ENCODE measurements around the gene CCDC183.
A peak's percentile ranks its signal among the peaks of the same experiment; 100 is the strongest.

CCDC183 gene

GRCh38 chr9:136821826-136822544 is 25.8 kb downstream of the CCDC183 start:
- no peaks in the 10 kb centered on the region for H3K9me3 Mint-ChIP-seq
- no peak overlapping the region for H3K4me3 Mint-ChIP-seq
- no peak overlapping the region for H3K27ac Mint-ChIP-seq
- peaks cover 3 to 10% of the 10 kb centered on the region in 2 donors for H3K4me1 Mint-ChIP-seq (ENCODE audit: low read depth in 2 of 2)
- DNase-seq (no peak), ATAC-seq (replicated peaks) (no peak)
- peaks cover 31% of the 10 kb centered on the region for H3K36me3 Mint-ChIP-seq (ENCODE audit: insufficient read depth)
- H3K27me3 Mint-ChIP-seq = no peaks in the 10 kb centered on the region

DNA sequence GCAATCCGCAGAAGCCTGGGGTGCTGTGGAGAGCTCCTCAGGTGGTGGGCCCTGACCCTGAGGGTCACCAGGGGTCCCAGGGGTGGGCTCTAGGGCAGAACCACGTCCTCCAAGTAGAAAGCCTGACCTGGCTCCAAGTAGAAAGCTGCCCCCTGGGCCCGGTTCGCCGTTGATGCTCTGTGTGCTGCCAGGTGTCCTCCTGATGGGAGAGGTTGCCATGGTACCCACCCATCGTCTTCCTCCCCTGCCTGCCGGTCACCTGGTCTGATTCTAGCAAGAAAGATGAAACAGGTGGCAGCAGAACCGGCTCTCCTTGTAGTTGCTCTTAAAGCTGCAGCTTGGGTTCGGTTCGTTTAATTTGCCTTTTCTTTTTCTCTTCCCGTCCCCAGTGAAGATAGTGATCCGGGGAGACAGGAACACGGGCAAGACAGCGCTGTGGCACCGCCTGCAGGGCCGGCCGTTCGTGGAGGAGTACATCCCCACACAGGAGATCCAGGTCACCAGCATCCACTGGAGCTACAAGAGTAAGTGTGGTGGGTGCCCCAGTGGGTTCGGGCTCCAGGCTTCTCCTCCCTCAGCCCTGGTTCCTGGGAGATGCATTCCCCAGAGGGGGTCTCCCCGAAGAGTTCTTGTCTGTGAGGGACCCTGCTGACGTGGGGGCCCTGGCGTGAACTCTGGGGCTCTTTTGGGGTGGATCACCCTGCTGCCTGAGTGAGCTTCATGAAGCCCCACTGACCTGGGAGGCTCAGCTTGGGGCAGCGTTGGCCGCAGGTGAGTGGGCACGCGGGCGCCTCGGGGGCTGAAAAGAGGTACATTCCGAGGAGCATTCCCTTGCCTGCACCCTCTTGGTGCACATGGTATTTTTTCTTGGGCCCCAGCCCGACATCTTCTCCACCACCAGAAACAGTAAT is 27.3 kb downstream of the CCDC183 start:
- DNase-seq = no peak

DNA sequence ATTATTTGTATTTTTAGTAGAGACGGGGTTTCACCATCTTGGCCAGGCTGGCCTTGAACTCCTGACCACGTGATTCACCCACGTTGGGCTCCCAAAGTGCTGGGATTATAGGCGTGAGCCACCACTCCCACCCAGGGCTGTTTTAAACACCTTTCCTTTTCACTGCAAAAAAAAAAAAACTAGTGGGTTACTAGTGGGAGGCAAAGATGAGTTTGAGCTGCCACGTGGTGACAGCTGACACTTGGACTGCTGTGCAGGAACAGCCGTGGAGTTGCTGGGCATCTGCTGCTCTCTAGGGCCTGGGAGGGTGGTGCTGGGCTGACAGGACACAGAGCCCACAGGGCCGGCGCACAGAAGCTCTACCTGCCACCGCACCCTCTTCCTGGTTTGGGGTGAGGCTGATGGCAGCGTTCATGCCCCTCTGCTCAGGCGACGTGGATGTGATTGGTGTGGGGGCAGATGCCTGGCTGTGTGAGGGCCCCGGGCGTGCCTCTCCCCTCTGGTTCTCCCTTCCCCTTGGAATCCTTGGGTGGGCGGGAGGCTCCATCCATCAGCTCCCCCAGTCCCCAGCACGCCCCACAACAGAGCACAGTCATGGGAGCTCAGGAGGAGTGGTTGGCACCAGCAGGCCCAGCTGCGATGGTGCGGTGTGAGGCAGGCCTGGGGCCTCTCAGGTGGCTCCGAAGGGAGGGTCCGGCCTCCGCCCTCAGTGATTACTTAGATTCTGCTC is 28.5 kb downstream of the CCDC183 start:
- H3K27me3 Mint-ChIP-seq = no peaks in the 10 kb centered on the region
- DNase-seq (no peak), ATAC-seq (replicated peaks) (no peak)
- H3K4me3 Mint-ChIP-seq = no peak overlapping the region
- H3K9me3 Mint-ChIP-seq = no peaks in the 10 kb centered on the region
- no peak overlapping the region for H3K27ac Mint-ChIP-seq
- H3K4me1 Mint-ChIP-seq (ENCODE audit: low read depth in 2 of 2) = peaks cover 3 to 5% of the 10 kb centered on the region in 2 donors
- peaks cover 28% of the 10 kb centered on the region for H3K36me3 Mint-ChIP-seq (ENCODE audit: insufficient read depth)

More for the DNA sequence above, 27.3 kb downstream of the CCDC183 start:
- Mint-ChIP-seq H3K36me3 (ENCODE audit: insufficient read depth) (peaks cover 27% of the 10 kb centered on the region), H3K27me3 (no peaks in the 10 kb centered on the region), H3K4me1 (ENCODE audit: low read depth in 2 of 2) (peaks cover 3 to 8% of the 10 kb centered on the region in 2 donors), H3K9me3 (no peaks in the 10 kb centered on the region), H3K27ac (no peak overlapping the region), H3K4me3 (no peak overlapping the region)
- no peak for ATAC-seq (replicated peaks)

- Mint-ChIP-seq H3K9me3 (no peaks in the 10 kb centered on the region), H3K36me3 (ENCODE audit: insufficient read depth) (peaks cover 35% of the 10 kb centered on the region), H3K27me3 (no peaks in the 10 kb centered on the region), H3K4me1 (ENCODE audit: low read depth in 2 of 2) (peaks cover 3 to 5% of the 10 kb centered on the region in 2 donors), H3K4me3 (no peak overlapping the region), H3K27ac (no peak overlapping the region)
- DNase-seq (no peak), ATAC-seq (replicated peaks) (no peak)
Observed at GRCh38 chr9:136825295-136826187, 29.4 kb downstream of the CCDC183 start.

DNA sequence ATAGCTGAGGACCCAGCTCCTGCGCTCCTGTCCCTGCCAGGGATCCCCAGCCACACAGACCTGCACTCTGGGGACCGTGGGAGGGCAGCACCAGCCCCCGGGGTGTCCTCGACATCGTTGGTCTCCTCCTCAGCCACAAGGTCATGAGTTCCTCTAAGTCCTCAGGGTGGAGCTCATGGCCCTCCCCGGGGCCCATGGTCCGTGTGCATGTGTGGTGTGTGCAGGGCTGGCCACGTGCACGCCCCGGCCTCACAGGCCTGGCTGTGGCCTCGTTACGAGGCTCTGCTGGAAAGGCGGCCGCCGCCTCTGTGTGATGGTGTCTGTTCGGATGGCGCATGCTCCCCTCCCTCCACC is 30.0 kb downstream of the CCDC183 start:
- Mint-ChIP-seq H3K27me3 (no peaks in the 10 kb centered on the region), H3K36me3 (ENCODE audit: insufficient read depth) (peaks cover 37% of the 10 kb centered on the region), H3K4me1 (ENCODE audit: low read depth in 2 of 2) (peaks cover under 1% of the 10 kb centered on the region in 2 donors), H3K27ac (no peak overlapping the region), H3K9me3 (no peaks in the 10 kb centered on the region), H3K4me3 (no peak overlapping the region)
- no peak for DNase-seq
- no peak for ATAC-seq (replicated peaks)

DNA sequence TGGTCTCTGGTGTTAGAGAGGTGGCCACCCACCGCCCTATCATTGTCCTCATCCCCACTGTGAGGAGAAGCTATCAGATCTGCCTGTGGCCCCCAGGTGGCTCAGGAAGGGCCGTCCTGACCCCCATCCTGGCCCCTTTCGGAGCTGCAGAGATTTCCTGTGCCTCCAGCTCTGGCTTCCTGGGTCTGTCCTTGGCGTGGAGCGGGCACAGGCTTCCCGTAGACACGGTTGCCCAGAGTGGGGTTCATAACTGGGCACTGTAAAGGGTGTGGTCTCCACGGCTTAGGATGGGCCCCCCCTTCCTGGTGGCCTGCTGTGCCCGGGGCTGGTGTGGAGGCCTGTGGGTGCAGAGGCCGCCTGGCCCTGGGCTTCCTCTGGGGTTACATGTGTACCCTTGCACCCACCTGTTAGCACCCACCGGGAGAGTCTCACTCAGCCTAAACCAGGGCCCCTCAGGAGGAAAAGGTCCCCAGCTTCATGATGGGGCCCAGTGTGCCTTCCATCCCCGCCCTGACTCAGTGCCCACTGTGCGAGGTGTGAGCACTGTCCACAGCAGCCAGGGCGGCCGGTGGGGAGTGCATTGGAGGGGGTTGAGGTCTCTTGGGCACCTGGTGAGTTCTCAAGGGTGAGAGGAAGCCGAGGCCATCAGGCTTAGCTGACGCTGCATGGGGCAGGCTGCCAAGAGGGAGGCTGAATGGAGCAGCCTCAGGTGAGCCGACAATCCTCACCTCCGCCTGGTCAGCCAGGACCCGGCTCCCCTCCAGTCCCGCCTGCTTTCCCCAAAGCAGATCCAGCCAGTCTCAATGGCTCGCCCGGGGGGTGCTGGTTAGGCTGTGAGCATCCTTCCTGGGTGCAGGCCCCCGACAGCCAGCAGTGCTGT is 30.8 kb downstream of the CCDC183 start:
- no peaks in the 10 kb centered on the region for H3K9me3 Mint-ChIP-seq
- DNase-seq = no peak

DNA sequence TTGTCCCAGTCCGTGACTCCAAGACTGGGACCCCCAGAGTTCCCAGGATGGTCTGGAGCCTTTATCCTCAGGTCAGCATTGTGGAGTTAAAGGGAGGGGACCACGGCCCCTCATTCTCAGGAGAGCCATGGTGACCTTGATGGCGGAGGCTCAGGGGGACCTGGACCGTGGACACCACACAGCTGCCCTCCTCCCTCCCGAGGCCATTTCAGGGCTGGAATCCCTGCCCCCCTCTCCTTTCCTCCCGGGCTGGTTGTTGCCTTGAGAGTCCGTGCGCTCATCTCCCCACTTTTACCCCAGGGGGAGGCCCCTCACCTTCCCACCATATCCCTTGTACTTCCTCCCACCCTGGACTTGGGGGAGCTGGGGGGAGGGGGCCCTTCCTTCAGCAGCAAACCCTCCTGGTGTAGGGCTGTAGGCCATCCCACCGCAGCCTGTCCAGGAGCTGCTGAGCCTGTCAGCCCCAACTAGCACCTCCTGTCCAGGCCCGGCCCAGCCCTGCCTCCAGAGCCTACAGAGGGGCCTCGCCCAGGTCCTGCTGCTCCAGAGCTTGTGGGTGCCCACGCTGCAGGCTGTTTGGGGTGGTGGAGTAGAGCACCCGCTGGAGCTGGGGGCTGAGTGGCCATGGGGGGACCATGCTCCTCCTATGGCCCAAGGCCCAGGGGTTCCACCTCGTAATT is 31.8 kb downstream of the CCDC183 start:
- ATAC-seq (replicated peaks) (no peak), DNase-seq (no peak)
- no peaks in the 10 kb centered on the region for H3K27me3 Mint-ChIP-seq
- peak overlapping the region in 1 of 2 donors; percentile 71 for H3K27ac Mint-ChIP-seq
- no peaks in the 10 kb centered on the region for H3K9me3 Mint-ChIP-seq
- no peak overlapping the region for H3K4me3 Mint-ChIP-seq
- H3K4me1 Mint-ChIP-seq (ENCODE audit: low read depth in 2 of 2) = no peaks in the 10 kb centered on the region
- H3K36me3 Mint-ChIP-seq (ENCODE audit: insufficient read depth) = peaks cover 37% of the 10 kb centered on the region

More for the DNA sequence above, 30.8 kb downstream of the CCDC183 start:
- no peaks in the 10 kb centered on the region for H3K27me3 Mint-ChIP-seq
- no peak for ATAC-seq (replicated peaks)
- no peaks in the 10 kb centered on the region for H3K4me1 Mint-ChIP-seq (ENCODE audit: low read depth in 2 of 2)
- H3K4me3 Mint-ChIP-seq = no peak overlapping the region
- peaks cover 40% of the 10 kb centered on the region for H3K36me3 Mint-ChIP-seq (ENCODE audit: insufficient read depth)
- H3K27ac Mint-ChIP-seq = no peak overlapping the region

GRCh38 chr9:136828474-136829140 is 32.5 kb downstream of the CCDC183 start:
- H3K4me1 Mint-ChIP-seq (ENCODE audit: low read depth in 2 of 2) = no peaks in the 10 kb centered on the region
- peaks cover 32% of the 10 kb centered on the region for H3K36me3 Mint-ChIP-seq (ENCODE audit: insufficient read depth)
- no peaks in the 10 kb centered on the region for H3K9me3 Mint-ChIP-seq
- no peak for DNase-seq
- no peak overlapping the region for H3K4me3 Mint-ChIP-seq
- H3K27me3 Mint-ChIP-seq = no peaks in the 10 kb centered on the region
- no peak for ATAC-seq (replicated peaks)
- H3K27ac Mint-ChIP-seq = peak overlapping the region in 1 of 2 donors; percentile 71

DNA sequence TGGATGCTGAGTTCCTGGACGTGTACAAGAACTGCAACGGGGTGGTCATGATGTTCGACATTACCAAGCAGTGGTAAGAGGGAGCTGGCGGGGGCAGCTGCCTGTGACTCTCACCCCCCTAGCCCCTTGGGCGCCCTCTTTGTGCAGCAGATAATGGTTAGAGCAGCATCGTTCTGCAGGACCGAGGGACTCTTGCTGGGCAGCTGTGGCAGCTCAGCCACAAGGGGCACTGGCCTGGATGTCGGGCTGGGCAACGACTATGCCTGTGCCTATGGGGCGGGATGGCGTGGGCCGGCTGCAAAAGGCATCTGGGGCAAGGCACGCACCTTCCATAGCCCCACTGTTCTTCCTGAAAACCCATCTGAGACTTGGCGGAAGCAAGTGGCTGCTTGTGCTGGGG is 33.3 kb downstream of the CCDC183 start:
- no peaks in the 10 kb centered on the region for H3K27me3 Mint-ChIP-seq
- DNase-seq (no peak), ATAC-seq (replicated peaks) (no peak)
- no peak overlapping the region for H3K27ac Mint-ChIP-seq
- H3K4me3 Mint-ChIP-seq = no peak overlapping the region
- no peaks in the 10 kb centered on the region for H3K9me3 Mint-ChIP-seq
- no peaks in the 10 kb centered on the region for H3K4me1 Mint-ChIP-seq (ENCODE audit: low read depth in 2 of 2)
- peaks cover 24% of the 10 kb centered on the region for H3K36me3 Mint-ChIP-seq (ENCODE audit: insufficient read depth)

DNA sequence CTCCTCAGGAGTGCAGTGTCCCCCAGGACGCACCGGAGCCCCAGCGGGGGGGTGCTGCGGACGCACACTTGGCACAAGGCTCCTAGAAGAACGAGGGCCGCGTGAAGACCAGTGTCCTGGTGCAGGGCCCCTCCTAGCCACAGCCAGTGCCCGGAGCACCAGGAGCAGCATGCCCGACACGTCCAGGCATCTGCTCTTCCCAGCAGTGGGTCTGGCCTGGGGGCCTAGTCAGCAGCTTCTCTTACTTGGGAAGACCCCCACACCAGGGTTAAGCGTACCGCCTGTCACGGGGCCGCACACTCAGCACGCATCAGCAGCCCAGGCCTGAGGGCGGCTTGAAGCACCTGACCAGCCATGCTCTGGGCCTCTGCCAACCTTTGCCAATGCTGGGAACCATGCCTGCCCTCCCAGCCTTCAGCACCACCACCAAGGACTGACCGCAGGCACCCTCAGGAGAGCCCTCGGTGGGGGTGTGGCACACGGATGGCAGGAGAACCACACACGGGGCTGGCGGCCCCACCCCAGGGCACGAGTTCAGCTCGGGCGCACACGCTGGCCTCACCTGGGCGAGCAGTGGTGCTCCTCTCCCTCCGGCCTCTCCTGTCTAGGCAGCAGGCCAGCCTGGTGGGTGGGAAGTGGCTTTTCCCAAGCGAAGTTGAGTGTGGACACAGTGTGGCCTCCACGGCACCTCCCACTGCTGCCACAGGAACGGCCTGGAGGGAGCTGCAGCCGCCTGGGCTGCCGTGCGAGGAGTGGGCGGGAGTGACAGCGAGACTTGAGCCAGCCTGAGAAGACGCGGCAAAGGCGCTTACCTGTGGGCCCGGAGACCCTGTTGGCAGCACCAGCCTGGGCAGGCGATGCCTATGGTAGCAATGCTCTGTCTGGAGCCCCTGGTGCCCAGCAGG is 34.1 kb downstream of the CCDC183 start:
- Mint-ChIP-seq H3K27me3 (no peaks in the 10 kb centered on the region), H3K36me3 (ENCODE audit: insufficient read depth) (peaks cover 29% of the 10 kb centered on the region), H3K4me1 (ENCODE audit: low read depth in 2 of 2) (no peaks in the 10 kb centered on the region), H3K9me3 (no peaks in the 10 kb centered on the region), H3K4me3 (no peak overlapping the region), H3K27ac (no peak overlapping the region)
- DNase-seq = no peak
- ATAC-seq (replicated peaks) = no peak

Data from effector memory CD8-positive, alpha-beta T cell (primary cell).